OCI-LY3 (cell line): ENCODE data around the gene AANAT.

Source experiments
- EZH2phosphoT487 ChIP-seq: fragments of 200-600 bp; shearing (Covaris generic); IDR thresholded peaks from 2 replicates; pipeline ENCODE4 v1.6.1; 2018; ENCODE audit warnings: antibody characterized with exemption, mixed run types, low read depth
- TF ChIP-seq, protein P1 (sequence below): fragments of 200-600, 300-600 bp; sonication (generic); IDR thresholded peaks from 2 replicates; pipeline ENCODE4 v1.5.1; 2014; ENCODE audit warnings: antibody characterized with exemption, low read length, low read depth

DNA sequence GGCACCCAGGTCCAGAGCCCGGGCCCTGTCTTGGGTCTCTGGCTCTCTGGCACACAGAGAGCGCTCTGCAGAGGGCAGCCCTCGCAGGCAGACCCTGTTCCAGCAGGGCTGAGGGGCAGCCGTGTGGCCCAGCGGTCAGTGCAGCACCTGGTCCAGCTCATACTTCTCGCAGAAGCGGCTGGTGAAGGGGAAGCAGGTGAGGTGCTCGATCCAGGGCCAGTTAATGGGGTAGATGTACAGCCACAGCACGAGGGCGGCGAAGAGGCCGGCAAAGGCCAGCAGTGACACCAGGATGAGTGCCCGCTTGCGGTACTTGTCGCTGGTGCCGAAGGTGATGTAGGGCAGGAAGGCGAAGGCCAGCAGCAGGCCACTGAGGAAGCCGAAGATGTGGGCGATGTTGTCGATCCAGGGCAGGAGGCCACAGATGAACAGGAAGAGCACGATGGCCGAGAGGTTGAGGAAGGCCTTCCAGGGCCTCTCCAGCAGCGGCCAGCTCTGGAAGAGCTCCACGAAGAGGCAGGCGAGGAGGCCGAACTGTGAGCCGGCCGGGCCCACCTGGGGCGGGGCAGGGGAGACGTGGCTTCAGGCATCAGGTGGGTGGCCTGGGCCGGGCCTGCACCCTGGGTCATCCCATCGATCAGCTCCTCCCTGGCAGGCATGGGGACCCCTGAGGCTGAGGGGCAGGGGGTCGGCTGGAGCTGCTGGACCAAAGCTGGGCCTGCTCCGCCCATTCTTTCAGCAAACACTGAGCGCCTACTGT is 4.3 kb downstream of the AANAT start:
- no peak for TF ChIP-seq EZH2phosphoT487
- TF ChIP-seq, protein P1, sequence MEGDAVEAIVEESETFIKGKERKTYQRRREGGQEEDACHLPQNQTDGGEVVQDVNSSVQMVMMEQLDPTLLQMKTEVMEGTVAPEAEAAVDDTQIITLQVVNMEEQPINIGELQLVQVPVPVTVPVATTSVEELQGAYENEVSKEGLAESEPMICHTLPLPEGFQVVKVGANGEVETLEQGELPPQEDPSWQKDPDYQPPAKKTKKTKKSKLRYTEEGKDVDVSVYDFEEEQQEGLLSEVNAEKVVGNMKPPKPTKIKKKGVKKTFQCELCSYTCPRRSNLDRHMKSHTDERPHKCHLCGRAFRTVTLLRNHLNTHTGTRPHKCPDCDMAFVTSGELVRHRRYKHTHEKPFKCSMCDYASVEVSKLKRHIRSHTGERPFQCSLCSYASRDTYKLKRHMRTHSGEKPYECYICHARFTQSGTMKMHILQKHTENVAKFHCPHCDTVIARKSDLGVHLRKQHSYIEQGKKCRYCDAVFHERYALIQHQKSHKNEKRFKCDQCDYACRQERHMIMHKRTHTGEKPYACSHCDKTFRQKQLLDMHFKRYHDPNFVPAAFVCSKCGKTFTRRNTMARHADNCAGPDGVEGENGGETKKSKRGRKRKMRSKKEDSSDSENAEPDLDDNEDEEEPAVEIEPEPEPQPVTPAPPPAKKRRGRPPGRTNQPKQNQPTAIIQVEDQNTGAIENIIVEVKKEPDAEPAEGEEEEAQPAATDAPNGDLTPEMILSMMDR, result no peak
